Subcutaneous abdominal adipose tissue (tissue), 5 donors: ENCODE results near the gene RAPGEF1.

Source experiments
- H3K27ac ChIP-seq: one replicate; pipeline ENCODE4 v1.7.0; 2013; ENCODE audit warnings: low read depth, mild to moderate bottlenecking, inconsistent platforms, low read length, moderate library complexity
- H3K27me3 ChIP-seq, 5 donors: one replicate each; pipeline ENCODE4 v1.7.0; 2013; ENCODE audit warnings: low read length in 5 of 5, inconsistent platforms in 1 of 5; ENCODE audit not compliant: control insufficient read depth in 5 of 5, insufficient read depth in 4 of 5
- H3K36me3 ChIP-seq, 5 donors: one replicate each; pipeline ENCODE4 v1.7.0; 2013; ENCODE audit warnings: low read length in 5 of 5; ENCODE audit not compliant: control insufficient read depth in 5 of 5, insufficient read depth in 5 of 5
- H3K4me1 ChIP-seq, 5 donors: one replicate each; pipeline ENCODE4 v1.7.0; 2013; ENCODE audit warnings: low read length in 5 of 5, mild to moderate bottlenecking in 3 of 5, moderate library complexity in 1 of 5; ENCODE audit not compliant: control insufficient read depth in 5 of 5, insufficient read depth in 5 of 5
- H3K4me3 ChIP-seq, 5 donors: one replicate each; pipeline ENCODE4 v1.7.0; 2013; ENCODE audit warnings: low read length in 5 of 5, low read depth in 1 of 5
- H3K9ac ChIP-seq, 5 donors: one replicate each; pipeline ENCODE4 v1.7.0; 2013; ENCODE audit warnings: low read length in 5 of 5, mild to moderate bottlenecking in 4 of 5, moderate library complexity in 3 of 5
- H3K9me3 ChIP-seq, 5 donors: one replicate each; pipeline ENCODE4 v1.7.0; 2013; ENCODE audit warnings: low read length in 5 of 5; ENCODE audit not compliant: control insufficient read depth in 5 of 5
- donor health status: healthy.
- donor health status: healthy.
- donor health status: healthy.
- donor health status: healthy.
- donor health status: healthy.

Gene RAPGEF1

GRCh38 chr9:131631306-131631705 lies 108.6 kb downstream of the RAPGEF1 start:
- peaks cover 0 to 43% (median 35%) of the 10 kb centered on the region in 5 donors for H3K36me3 ChIP-seq
- no peak overlapping the region for H3K9ac ChIP-seq
- no peaks in the 10 kb centered on the region for H3K9me3 ChIP-seq
- H3K27me3 ChIP-seq = no peaks in the 10 kb centered on the region
- H3K4me3 ChIP-seq = no peak overlapping the region
- no peak overlapping the region for H3K27ac ChIP-seq
- peaks cover 7 to 29% (median 21%) of the 10 kb centered on the region in 5 donors for H3K4me1 ChIP-seq

DNA sequence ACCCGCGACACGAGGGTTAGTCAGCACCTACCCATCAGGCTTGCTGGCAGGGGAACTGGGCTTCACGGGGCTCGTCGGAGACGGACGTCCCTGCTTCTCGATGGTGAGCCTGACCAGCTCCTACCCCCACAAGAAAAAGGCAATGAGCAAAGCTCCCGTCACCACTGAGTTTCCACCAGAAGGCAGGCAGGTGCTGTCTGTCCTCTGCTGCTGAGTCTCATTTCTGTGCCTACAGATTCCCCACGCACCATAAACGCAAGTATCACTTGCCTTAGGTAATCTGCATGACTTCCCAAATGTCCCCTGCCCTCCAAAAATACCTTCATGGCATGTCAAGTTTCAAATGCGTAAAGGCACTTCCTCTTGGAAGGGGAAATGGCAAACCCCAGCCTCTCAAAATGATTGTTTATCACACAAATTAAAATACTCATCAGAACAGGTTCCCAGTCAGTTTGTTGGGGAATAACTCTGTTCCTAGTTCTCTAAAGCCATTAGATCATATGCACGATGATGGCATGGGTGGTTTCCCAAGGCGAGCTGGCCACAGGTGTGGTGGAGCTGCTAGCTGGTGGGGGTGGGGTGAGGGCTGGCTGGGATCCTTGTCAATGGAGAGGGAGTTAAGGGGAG lies 109.6 kb downstream of the RAPGEF1 start:
- H3K4me1 ChIP-seq = peaks cover 2 to 23% (median 19%) of the 10 kb centered on the region in 5 donors
- H3K4me3 ChIP-seq = no peak overlapping the region
- no peak overlapping the region for H3K27ac ChIP-seq
- peaks cover 0 to 53% (median 38%) of the 10 kb centered on the region in 5 donors for H3K36me3 ChIP-seq
- H3K9me3 ChIP-seq = no peaks in the 10 kb centered on the region
- no peak overlapping the region for H3K9ac ChIP-seq
- no peaks in the 10 kb centered on the region for H3K27me3 ChIP-seq

GRCh38 chr9:131629825-131630204 lies 110.1 kb downstream of the RAPGEF1 start:
- no peaks in the 10 kb centered on the region for H3K27me3 ChIP-seq
- no peaks in the 10 kb centered on the region for H3K9me3 ChIP-seq
- peaks cover 0 to 22% (median 16%) of the 10 kb centered on the region in 5 donors for H3K4me1 ChIP-seq
- no peak overlapping the region for H3K27ac ChIP-seq
- H3K9ac ChIP-seq = no peak overlapping the region
- H3K36me3 ChIP-seq = peaks cover 0 to 58% (median 43%) of the 10 kb centered on the region in 5 donors
- no peak overlapping the region for H3K4me3 ChIP-seq

DNA sequence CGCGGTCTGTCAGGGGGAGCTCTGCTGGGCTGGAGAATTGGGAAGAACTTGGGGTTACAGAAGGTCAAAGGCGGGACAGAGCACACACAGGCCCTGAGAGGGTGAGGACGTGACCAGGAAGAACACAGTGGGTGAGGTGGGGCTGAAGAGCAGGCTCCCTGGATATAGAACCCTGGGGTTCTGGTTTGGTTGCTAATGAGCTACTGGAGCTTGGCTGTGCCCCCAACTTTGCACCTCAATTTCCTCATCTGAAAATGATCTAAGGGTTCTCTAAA lies 110.7 kb downstream of the RAPGEF1 start:
- H3K9ac ChIP-seq = no peak overlapping the region
- H3K9me3 ChIP-seq = no peaks in the 10 kb centered on the region
- peaks cover 0 to 63% (median 49%) of the 10 kb centered on the region in 5 donors for H3K36me3 ChIP-seq
- no peaks in the 10 kb centered on the region for H3K27me3 ChIP-seq
- no peak overlapping the region for H3K4me3 ChIP-seq
- H3K27ac ChIP-seq = peak overlapping the region; percentile 65
- peaks cover under 1 to 27% (median 22%) of the 10 kb centered on the region in 5 donors for H3K4me1 ChIP-seq

- Histone ChIP-seq H3K27ac (peak overlapping the region; percentile 65), H3K36me3 (peaks cover 0 to 63% (median 54%) of the 10 kb centered on the region in 5 donors), H3K9me3 (no peaks in the 10 kb centered on the region), H3K4me1 (peaks cover 2 to 27% (median 26%) of the 10 kb centered on the region in 5 donors), H3K27me3 (no peaks in the 10 kb centered on the region), H3K9ac (peak overlapping the region in 1 of 5 donors; percentile 8), H3K4me3 (no peak overlapping the region)
Observed at GRCh38 chr9:131628459-131629225, 111.2 kb downstream of the RAPGEF1 start.

- Histone ChIP-seq H3K4me3 (no peak overlapping the region), H3K36me3 (peaks cover 0 to 63% (median 53%) of the 10 kb centered on the region in 5 donors), H3K9me3 (no peaks in the 10 kb centered on the region), H3K27me3 (no peaks in the 10 kb centered on the region), H3K27ac (peak overlapping the region; percentile 65), H3K4me1 (peaks cover 2 to 27% (median 26%) of the 10 kb centered on the region in 5 donors), H3K9ac (no peak overlapping the region)
Observed at GRCh38 chr9:131627648-131628458, 112.0 kb downstream of the RAPGEF1 start.

DNA sequence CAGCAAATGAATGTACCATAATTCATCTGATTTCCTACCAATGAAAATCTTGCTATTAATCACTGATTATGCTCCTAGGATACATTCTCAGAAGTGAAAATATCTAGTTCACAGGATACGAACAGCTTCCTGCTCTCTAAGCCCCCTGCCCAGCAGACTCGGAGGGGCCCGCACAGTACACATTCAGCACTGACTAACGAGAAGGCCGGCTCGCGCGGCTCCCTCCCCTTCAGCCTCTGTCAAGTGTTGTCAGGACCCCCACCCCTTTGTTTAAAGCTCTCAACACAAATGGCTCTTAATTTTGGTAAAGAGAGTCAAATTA lies 112.6 kb downstream of the RAPGEF1 start:
- Histone ChIP-seq H3K4me3 (no peak overlapping the region), H3K9me3 (no peaks in the 10 kb centered on the region), H3K27me3 (no peaks in the 10 kb centered on the region), H3K27ac (peak overlapping the region; percentile 65), H3K4me1 (peaks cover 2 to 27% (median 26%) of the 10 kb centered on the region in 5 donors), H3K36me3 (peaks cover 0 to 68% (median 59%) of the 10 kb centered on the region in 5 donors), H3K9ac (no peak overlapping the region)

DNA sequence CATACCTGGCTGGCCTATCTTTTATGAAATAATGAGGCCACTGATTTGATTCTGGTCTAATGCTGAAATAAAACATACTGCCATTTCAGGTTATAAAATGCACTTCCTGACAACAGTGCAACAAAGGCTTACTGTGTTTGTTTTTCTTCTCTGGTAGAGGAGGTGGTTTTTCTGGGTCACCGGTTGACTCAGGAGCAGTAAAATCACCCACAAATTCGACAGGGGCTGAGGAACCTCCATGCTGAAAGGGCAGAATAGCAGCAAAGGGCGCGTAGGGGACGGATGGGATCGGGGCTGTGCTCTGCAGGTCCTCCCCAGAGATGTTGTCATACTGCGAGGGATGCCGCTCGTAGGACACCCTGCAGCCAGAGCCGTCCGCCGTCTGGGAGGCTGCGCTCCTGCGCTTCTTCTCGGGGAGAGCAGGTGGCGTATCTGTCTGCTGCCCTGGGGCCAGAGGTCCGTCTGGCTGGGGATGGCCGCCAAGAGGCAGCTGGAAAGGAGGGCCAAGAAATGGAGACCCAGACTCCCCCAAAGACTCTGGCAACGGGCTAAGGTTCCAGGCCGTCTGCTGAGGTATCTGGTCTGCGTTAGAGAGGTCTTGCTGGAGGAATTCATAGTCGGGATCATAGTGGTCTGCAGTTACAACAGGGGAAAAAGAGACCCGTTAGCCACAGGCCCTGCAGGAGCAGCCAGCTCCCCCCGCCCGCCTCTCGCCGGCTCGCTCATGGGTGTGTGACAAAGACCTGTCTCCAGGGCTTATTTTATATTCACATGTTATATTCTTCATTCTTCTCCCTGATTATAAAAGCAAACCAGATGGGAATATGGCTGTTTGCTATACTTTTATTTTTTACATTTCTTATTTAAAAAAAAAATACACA lies 113.8 kb downstream of the RAPGEF1 start:
- Histone ChIP-seq H3K4me3 (no peak overlapping the region), H3K27me3 (no peaks in the 10 kb centered on the region), H3K27ac (no peak overlapping the region), H3K4me1 (peaks cover 2 to 31% (median 23%) of the 10 kb centered on the region in 5 donors), H3K9me3 (no peaks in the 10 kb centered on the region), H3K36me3 (peaks cover 0 to 72% (median 67%) of the 10 kb centered on the region in 5 donors), H3K9ac (no peak overlapping the region)

DNA sequence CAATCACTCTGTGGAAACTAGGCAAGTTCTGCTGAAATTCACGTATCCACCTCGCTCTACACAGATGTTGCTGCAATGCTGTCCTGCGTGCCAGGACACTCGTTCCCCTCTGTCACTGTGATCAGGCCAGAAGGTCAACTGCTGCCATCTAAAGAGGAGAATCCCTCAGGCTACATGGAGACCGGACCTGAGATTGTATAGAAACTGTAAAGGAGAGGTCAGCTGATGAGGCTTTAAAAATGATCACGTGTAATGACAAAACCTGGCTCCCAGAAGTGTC lies 114.4 kb downstream of the RAPGEF1 start:
- H3K27ac ChIP-seq = peak overlapping the region; percentile 16

More for the DNA sequence above, 114.4 kb downstream of the RAPGEF1 start:
- Histone ChIP-seq H3K36me3 (peaks cover 0 to 78% (median 72%) of the 10 kb centered on the region in 5 donors), H3K4me3 (no peak overlapping the region), H3K27me3 (no peaks in the 10 kb centered on the region), H3K9me3 (no peaks in the 10 kb centered on the region), H3K4me1 (peaks cover 2 to 31% (median 22%) of the 10 kb centered on the region in 5 donors), H3K9ac (no peak overlapping the region)
